Measurements from ENCODE around the gene PRR20A.
"Not testable (repeated sequence)": the region's sequence is repeated elsewhere in the genome, so short reads cannot be mapped to it uniquely, and the experiment has no call there.

The PRR20A gene

DNA sequence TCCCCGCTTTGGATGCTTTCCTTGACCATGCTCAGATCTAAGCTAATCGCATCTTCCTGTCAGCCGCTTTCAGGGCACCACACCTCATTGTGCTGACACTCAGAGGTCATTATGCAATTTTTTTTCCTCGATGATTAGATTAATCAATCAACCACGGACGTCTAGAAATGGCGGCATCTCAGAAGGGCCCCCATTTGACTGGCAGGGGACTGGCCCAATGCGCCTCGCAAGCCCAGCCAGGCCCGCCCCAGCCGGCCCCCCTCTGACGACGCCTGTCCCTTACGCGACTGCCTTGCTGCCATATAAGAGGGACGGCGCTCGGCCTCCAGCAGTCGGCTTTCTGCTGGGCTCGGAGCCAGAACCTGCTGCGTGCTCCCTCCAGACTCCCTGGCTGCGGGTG is 19.6 kb downstream of the PRR20A start, which contains the start of gene PRR20D:
Gene PRR20D (plus strand): TSS at position 301 of the 400 bp plus-strand sequence. CDS start 387 bp downstream, outside the sequence.
- not testable (repeated sequence) for H2AFZ ChIP-seq (ENCODE audit: low read length, unreplicated experiment); H3K27me3 ChIP-seq (ENCODE audit: insufficient read depth, low read length); H3K79me2 ChIP-seq (ENCODE audit: control insufficient read depth, insufficient read depth, low read length, unreplicated experiment); H3K36me3 ChIP-seq (ENCODE audit: insufficient read depth, low read length); H3K4me1 ChIP-seq (ENCODE audit: control insufficient read depth, insufficient read depth, low read length, unreplicated experiment); H3K27ac ChIP-seq (ENCODE audit: low read depth, low read length); H3K4me3 ChIP-seq (ENCODE audit: low read depth, low read length)

GRCh38 chr13:57166897-57167296 is 26.2 kb downstream of the PRR20A start, which contains the start of gene PRR20E:
PRR20E (plus strand) TSS chr13:57167197; CDS start chr13:57167584, 387 bp downstream.
- H2AFZ ChIP-seq (ENCODE audit: low read length, unreplicated experiment); H3K79me2 ChIP-seq (ENCODE audit: control insufficient read depth, insufficient read depth, low read length, unreplicated experiment); H3K4me1 ChIP-seq (ENCODE audit: control insufficient read depth, insufficient read depth, low read length, unreplicated experiment); H3K36me3 ChIP-seq (ENCODE audit: insufficient read depth, low read length); H3K27me3 ChIP-seq (ENCODE audit: insufficient read depth, low read length); H3K4me3 ChIP-seq (ENCODE audit: low read depth, low read length); H3K27ac ChIP-seq (ENCODE audit: low read depth, low read length): not testable (repeated sequence)

DNA sequence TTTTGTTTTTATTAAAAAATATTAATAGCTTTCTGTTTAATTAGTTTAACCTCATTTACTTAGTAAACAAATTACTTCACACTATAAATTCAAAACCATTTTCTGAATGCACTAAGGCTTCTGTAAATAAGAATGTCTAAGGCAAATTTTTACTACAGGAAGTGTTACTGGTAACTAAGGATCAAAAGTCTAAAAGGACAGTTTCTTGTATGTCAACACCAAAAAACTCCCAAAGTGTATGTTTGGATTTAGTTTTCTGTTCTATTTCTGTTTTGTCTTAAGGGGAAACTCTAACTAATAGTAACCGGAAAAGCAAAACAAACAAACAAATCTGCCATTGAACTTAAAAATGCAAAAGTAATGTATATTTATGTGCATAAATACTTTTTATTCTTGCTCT is 50.9 kb downstream of the PRR20A start:
- Histone ChIP-seq H3K4me3 (ENCODE audit: low read depth, low read length) (no peak overlapping the region), H3K27ac (ENCODE audit: low read depth, low read length) (no peak overlapping the region), H3K79me2 (ENCODE audit: control insufficient read depth, insufficient read depth, low read length, unreplicated experiment) (no peaks in the 10 kb centered on the region), H2AFZ (ENCODE audit: low read length, unreplicated experiment) (no peak overlapping the region), H3K4me1 (ENCODE audit: control insufficient read depth, insufficient read depth, low read length, unreplicated experiment) (no peaks in the 10 kb centered on the region), H3K27me3 (ENCODE audit: insufficient read depth, low read length) (no peaks in the 10 kb centered on the region), H3K36me3 (ENCODE audit: insufficient read depth, low read length) (no peaks in the 10 kb centered on the region)
